HG02588 (cell line): Measurements from ENCODE around the gene LRRC61.
A peak's percentile ranks its signal among the peaks of the same experiment; 100 is the strongest.
"Not testable (repeated sequence)": the region's sequence is repeated elsewhere in the genome, so short reads cannot be mapped to it uniquely, and the experiment has no call there.

ENCODE experiments used
- ATAC-seq: cut with Tn5 transposase; IDR thresholded peaks from one replicate; pipeline ENCODE4 v1.9.1; 2021; ENCODE audit warnings: mild to moderate bottlenecking, moderate library complexity; ENCODE audit not compliant: unreplicated experiment

Gene LRRC61

DNA sequence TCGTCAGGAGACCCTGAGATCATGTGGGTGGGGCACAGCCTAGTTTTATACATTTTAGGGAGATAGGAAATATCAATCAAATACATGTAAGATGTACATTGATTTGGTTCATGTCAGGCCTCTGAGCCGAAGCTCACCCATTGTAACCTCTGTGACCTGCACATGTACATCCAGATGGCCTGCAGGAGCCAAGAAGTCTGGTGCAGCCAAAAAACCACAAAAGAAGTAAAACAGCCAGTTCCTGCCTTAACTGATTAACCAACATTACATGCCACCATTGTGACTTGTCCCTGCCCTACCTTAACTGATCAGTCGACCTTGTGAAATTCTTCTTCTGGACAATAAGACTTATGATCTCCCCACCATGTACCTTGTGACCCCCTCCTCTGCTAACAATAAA is 16.0 kb upstream of the LRRC61 start:
- no peak for ATAC-seq

DNA sequence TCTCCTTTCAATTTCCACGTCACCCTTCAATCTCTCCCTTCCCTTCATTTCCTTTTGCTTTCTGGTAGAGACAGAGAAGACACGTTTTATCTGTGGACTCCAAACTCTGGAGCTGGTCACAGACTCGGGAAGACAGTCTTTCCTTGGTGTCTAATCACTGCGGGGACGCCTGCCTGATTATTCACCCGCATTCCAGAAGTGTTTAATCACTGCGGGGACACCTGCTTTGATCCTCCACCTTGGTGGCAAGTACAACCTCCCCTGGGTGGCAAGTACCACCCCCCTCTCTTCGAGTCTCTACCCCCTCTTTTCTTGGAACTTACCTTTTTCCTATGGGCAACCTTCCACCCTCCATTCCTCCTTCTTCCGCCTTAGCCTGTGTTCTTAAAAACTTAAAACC is 15.3 kb upstream of the LRRC61 start:
- ATAC-seq, result no peak

- no peak for ATAC-seq
These were observed 14.6 kb upstream of the LRRC61 start for GRCh38 chr7:150308575-150308974.

- ATAC-seq, result no peak
These were observed 12.0 kb upstream of the LRRC61 start for GRCh38 chr7:150311146-150311545.

DNA sequence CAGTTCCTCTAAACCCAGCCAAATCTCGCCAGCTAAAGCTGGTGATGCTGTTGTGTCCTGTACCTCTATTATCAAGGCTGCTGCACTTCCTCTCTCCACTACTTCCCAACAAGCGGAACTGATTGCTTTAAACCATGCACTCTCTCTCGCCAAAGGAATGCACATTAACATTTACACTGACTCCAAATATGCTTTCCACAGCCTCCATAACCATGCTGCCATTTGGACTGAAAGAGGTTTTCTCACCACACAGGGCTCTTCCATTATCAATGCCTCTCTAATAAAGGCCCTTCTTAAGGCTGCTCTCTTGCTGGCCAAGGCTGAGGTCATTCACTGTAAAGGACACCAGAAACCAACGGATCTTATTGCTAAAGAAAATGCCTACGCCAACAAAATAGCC is 11.4 kb upstream of the LRRC61 start:
- ATAC-seq, result no peak

- not testable (repeated sequence) for ATAC-seq
These were observed 10.3 kb upstream of the LRRC61 start for GRCh38 chr7:150312649-150313366.

DNA sequence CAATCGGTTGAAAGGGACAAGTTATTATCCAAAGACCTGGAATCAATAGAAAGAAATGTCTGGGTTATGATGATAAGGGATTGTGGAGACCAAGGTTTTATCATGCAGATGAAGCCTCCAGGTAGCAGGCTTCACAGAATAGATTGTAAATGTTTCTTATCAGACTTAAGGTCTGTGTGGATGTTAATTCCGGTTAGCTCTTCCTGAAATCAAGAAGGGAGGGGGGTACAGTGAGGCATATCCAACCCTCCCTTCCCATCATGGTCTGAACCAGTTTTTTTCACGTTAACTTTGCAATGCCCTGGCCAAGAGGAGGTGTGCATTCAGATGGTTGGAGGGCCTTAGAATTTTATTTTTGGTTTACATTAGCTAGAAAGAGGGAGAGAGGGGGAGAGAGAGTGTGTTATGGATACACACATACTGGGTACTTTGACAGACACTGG is 9.8 kb upstream of the LRRC61 start:
- no peak for ATAC-seq

GRCh38 chr7:150313870-150314269 is 9.3 kb upstream of the LRRC61 start:
- ATAC-seq, result no peak

DNA sequence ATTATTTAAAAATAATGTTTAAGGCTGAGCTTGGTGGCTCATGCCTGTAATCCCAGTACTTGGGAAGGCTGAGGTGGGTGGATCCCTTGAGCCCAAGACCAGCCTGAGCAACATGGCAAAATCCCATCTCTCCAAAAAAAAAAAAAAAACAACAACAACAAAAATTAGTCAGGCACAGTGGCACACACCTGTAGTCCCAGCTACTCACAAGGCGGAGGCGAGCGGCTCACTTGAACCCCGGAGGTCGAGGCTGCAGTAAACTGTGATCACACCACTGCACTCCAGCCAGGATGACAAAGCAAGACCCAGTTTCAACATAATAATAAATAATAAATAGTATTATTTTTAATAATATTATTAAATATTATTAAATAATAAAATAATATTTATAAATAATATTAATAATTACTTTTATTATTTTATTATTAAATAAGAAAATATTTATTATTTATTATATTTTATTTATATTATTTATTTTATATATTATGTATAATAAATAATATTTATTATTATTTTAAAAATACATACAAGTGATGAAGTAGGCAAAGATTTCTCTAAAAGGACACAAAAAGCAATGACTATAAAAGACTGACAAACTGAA is 8.4 kb upstream of the LRRC61 start:
- ATAC-seq, result no peak

DNA sequence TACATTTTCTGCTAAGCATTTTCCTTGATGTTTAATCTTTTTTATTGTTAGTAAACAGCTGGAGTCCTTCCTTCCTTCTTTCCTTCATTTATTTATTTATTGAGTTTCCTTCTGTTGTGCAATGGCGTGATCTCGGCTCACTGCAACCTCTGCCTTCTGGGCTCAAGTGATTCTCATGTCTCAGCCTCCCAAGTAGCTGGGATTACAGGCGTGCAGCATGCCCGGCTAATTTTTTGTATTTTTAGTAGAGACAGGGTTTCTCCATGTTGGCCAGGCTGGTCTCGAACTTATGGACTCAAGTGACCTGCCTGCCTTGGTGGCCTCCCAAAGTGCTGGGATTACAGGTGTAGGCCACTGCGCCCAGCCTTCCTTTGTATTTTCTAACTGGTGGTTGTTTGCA is 6.2 kb upstream of the LRRC61 start:
- ATAC-seq, result not testable (repeated sequence)

GRCh38 chr7:150317748-150318444 is 5.3 kb upstream of the LRRC61 start:
- no peak for ATAC-seq

DNA sequence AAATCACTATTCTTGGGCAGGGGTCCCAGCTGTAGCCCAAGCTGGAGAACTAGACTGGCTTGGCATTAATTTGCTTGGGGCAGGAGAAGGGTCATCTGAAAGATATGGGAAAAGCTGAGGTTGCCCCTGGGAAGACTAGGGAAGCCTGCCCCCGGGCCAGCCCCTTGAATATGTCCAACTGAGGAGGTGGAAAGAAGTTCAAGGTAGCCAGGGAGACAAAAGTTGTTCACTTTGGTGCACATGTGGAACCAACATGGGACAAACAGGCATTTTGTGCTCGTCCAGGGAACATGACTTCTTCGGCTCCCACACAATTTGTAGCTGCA is 1.4 kb upstream of the LRRC61 start:
- ATAC-seq, result no peak

DNA sequence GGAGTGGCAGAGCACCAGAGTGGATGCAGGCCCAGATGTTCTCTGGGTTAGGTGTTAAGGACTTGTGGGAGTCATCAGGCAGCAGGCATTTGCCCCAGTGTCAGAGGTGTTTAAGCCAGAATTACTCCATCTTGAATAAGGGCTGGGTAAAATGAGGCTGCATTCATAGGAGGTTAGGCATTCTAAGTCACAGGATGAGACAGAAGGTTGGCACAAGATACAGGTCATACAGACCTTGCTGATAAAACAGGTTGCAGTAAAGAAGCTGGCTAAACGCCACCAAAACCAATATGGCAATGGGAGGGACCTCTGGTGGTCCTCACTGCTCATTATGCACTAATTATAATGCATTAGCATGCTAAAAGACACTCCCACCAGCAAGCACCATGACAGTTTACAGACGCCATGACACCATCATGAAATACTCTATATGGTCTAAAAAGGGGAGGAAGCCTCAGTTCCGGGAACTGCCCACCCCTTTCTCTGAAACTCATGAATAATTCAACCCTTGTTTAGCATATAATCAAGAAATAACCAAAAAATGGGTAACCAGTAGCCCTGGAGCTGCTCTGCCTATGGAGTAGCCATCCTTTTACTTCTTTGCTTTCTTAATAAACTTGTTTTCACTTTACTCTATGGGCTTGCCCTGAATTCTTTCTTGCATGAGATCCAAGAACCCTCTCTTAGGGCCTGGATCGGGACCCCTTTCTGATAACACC is 882 bp upstream of the LRRC61 start:
- no peak for ATAC-seq

GRCh38 chr7:150323682-150324372 is 672 bp downstream of the LRRC61 start:
- peak; percentile 7 for ATAC-seq

- ATAC-seq, result no peak
These were observed 1.3 kb downstream of the LRRC61 start for GRCh38 chr7:150324373-150324961.

DNA sequence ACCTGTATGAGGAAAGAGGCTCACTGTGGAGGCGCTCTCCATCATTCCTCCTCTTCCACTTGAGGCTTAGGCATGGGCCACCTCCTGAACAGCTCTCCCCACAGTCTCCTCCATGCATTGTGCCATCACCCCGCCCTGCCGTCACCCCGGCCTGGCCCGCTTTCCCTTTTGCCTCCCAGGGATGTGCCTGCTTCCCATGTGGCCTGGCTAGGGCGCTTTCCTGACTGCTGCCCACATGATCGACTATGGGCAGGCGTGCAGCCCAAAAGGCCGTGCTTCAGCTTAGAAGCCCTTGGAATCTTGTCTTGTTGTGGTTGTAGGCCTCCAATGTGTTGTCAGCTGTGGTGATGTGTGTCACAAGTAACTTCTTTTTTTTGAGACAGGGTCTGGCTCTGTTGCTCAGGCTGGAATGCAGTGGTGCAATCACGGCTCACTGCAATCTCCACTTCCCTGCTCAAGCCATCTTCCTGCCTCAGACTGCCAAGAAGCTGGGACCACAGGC is 2.0 kb downstream of the LRRC61 start:
- ATAC-seq, result no peak

- no peak for ATAC-seq
These were observed 2.7 kb downstream of the LRRC61 start for GRCh38 chr7:150325901-150326300.

DNA sequence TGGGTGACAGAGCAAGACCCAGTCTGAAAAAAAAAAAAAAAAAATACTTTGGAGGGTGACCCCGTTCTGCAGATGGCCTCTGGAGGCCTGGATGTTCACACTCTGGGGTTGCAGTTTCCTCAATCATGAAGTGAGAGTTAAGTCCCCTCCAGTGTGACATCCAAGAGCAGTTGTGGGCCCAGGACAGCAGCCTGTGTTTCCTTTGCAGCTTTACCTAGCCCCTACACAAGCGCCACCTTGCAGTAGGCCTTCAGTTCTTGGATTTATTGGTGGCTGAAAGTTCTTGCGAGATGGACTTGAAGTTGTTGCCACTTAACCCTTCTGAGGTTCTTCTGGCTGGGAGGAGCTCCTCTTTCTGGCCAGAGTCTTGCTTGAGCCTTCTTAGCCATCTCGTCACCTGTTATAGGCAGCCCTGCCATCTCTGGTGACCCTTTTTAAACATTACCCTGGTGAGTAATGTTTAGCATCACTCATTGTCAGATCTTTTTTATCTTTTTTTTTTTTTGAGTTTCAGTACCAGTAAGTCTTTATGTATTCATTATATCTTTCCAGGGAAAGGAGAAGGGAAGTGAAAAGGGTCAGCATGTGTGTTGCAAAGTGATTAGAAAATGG is 3.6 kb downstream of the LRRC61 start:
- no peak for ATAC-seq

- ATAC-seq, result no peak
These were observed 4.2 kb downstream of the LRRC61 start for GRCh38 chr7:150327308-150327707.
